Breast epithelium (tissue), 4 donors: ENCODE measurements around the gene ITGAE. TPM values are rescaled to one million over a fixed set of nuclear protein-coding genes. Genes with fewer than 3 reads are reported as not detected.
A peak's percentile ranks its signal among the peaks of the same experiment; 100 is the strongest.

Experiments
- DNase-seq, 2 donors: peaks; one replicate each; pipeline ENCODE4 v3.0.0-alpha.2; 2019; ENCODE audit warnings: low spot score in 2 of 2
- H3K27ac ChIP-seq, 2 donors: fragments of 200-600 bp; sonication (generic) in 1 of 2; one replicate each; pipeline ENCODE4 v1.5.1; 2016 to 2019; ENCODE audit warnings: mild to moderate bottlenecking in 1 of 2
- H3K27me3 ChIP-seq, 2 donors: fragments of 200-600 bp; sonication (generic) in 1 of 2; one replicate each; pipeline versions ENCODE4 v1.5.1 to v1.6.0; 2017 to 2019; ENCODE audit warnings: control low read depth in 1 of 2, mild to moderate bottlenecking in 1 of 2
- H3K36me3 ChIP-seq: fragments of 200-600 bp; one replicate; pipeline ENCODE4 v1.5.1; 2019
- H3K4me1 ChIP-seq, 2 donors: fragments of 200-600 bp; sonication (generic); one replicate each; pipeline ENCODE4 v1.5.1; 2016 to 2019; ENCODE audit warnings: control low read depth in 1 of 2
- H3K4me3 ChIP-seq, 3 donors: fragments of 200-600 bp; sonication (generic); 1 replicate in 2 of 3; 2 replicates in 1 of 3; pipeline ENCODE4 v1.5.1; 2016 to 2019; ENCODE audit warnings: mild to moderate bottlenecking in 3 of 3, moderate library complexity in 2 of 3
- H3K9me3 ChIP-seq, 2 donors: fragments of 200-600 bp; sonication (generic) in 1 of 2; one replicate each; pipeline ENCODE4 v1.5.1; 2016 to 2019; ENCODE audit warnings: control low read depth in 1 of 2
- POLR2A ChIP-seq: fragments of 450-650 bp; IDR thresholded peaks from one replicate; pipeline ENCODE4 v1.6.1; 2016; ENCODE audit warnings: antibody characterized with exemption, mild to moderate bottlenecking, moderate library complexity
- POLR2AphosphoS5 ChIP-seq, 3 donors: sonication (generic); formaldehyde crosslinking; IDR thresholded peaks; one replicate each; pipeline ENCODE4 v1.6.1; 2017; ENCODE audit warnings: antibody characterized with exemption in 3 of 3
- intact Hi-C: fragments of 100-400 bp; cut with DNase I; formaldehyde crosslinking; loops from one replicate; pipeline ENCODE4 v1.15.1; 2023; ENCODE audit warnings: low total_unique reads
- total RNA-seq, 3 donors: library from RNA; depleted of rRNA; stranded (reverse); fragments of >200 nt; gene quantifications; one replicate each; pipeline ENCODE4 v1.1.0, GENCODE V29; 2016
- TF ChIP-seq, protein P1 (sequence below), 3 donors: fragments of 450-650 bp; IDR thresholded peaks; one replicate each; pipeline ENCODE4 v1.5.1; 2016 to 2017; ENCODE audit warnings: antibody characterized with exemption in 3 of 3, mild to moderate bottlenecking in 3 of 3, moderate library complexity in 3 of 3

The ITGAE gene
- total RNA-seq, 3 donors from 2014 or later, result 26.5 to 31.2 (median 27.1) TPM

GRCh38 chr17:3827124-3827773 is 26.3 kb upstream of the ITGAE start:
- Histone ChIP-seq H3K36me3 (peaks cover 1% of the 10 kb centered on the region), H3K4me1 (no peaks in the 10 kb centered on the region), H3K9me3 (no peaks in the 10 kb centered on the region), H3K27me3 (no peaks in the 10 kb centered on the region), H3K4me3 (no peak overlapping the region), H3K27ac (no peak overlapping the region)
- no peak for TF ChIP-seq POLR2A
- TF ChIP-seq, protein P1, sequence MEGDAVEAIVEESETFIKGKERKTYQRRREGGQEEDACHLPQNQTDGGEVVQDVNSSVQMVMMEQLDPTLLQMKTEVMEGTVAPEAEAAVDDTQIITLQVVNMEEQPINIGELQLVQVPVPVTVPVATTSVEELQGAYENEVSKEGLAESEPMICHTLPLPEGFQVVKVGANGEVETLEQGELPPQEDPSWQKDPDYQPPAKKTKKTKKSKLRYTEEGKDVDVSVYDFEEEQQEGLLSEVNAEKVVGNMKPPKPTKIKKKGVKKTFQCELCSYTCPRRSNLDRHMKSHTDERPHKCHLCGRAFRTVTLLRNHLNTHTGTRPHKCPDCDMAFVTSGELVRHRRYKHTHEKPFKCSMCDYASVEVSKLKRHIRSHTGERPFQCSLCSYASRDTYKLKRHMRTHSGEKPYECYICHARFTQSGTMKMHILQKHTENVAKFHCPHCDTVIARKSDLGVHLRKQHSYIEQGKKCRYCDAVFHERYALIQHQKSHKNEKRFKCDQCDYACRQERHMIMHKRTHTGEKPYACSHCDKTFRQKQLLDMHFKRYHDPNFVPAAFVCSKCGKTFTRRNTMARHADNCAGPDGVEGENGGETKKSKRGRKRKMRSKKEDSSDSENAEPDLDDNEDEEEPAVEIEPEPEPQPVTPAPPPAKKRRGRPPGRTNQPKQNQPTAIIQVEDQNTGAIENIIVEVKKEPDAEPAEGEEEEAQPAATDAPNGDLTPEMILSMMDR (IDR thresholded peaks at IDR 0.05), result peak in 1 of 3 donors; percentile 33
- intact Hi-C loops, result loop anchor here (5.0 to 10.0 kb wide), 2 partner anchors 1608 to 1725 kb away; partner anchors contain the start of gene C1QBP
- no peak for DNase-seq

- no peaks in the 10 kb centered on the region for H3K4me1 ChIP-seq
- TF ChIP-seq POLR2AphosphoS5 (IDR thresholded peaks at IDR 0.05) (no peak), POLR2A (no peak)
- TF ChIP-seq, protein P1 (IDR thresholded peaks at IDR 0.05), result no peak
- H3K4me3 ChIP-seq, result no peak overlapping the region
- no peak overlapping the region for H3K27ac ChIP-seq
- intact Hi-C loops, result loop anchor here (5.0 to 10.0 kb wide), 2 partner anchors 1609 to 1724 kb away; partner anchors contain the start of gene C1QBP
- no peaks in the 10 kb centered on the region for H3K27me3 ChIP-seq
- H3K36me3 ChIP-seq, result peaks cover 8% of the 10 kb centered on the region
- no peaks in the 10 kb centered on the region for H3K9me3 ChIP-seq
- DNase-seq, result no peak
These were observed 25.2 kb upstream of the ITGAE start for GRCh38 chr17:3826191-3826590.

DNA sequence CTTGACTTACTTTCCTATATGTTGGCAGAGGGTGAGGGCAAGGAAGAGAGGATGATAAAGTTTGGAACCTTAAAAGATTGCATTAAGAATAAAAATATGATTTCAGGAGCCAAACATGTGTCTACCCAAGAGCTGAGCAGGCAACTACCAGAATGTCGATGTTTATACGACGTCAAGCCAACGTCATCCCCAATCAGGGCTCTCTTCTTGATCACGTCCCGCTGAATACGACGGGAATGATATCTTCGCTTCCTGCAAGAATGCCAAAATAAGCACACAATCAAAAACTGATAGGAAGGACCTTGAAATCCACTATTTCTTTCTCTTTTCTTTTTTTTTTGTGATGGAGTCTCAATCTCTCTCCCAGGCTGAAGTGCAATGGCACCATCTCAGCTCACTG is 20.1 kb upstream of the ITGAE start:
- TF ChIP-seq, protein P1 (IDR thresholded peaks at IDR 0.05), result no peak
- no peak for TF ChIP-seq POLR2A
- no peak for TF ChIP-seq POLR2AphosphoS5 (IDR thresholded peaks at IDR 0.05)
- Histone ChIP-seq H3K4me3 (no peak overlapping the region), H3K36me3 (peaks cover 15% of the 10 kb centered on the region), H3K27ac (no peak overlapping the region), H3K27me3 (no peaks in the 10 kb centered on the region), H3K4me1 (no peaks in the 10 kb centered on the region), H3K9me3 (no peaks in the 10 kb centered on the region)
- intact Hi-C loops, result loop anchor here (10.0 kb wide), 1 partner anchor 1614 kb away; the partner anchor contains the start of gene C1QBP
- no peak for DNase-seq

GRCh38 chr17:3818786-3819185 is 17.8 kb upstream of the ITGAE start:
- no peak overlapping the region for H3K4me3 ChIP-seq
- intact Hi-C loops, result no loop called here
- H3K36me3 ChIP-seq, result peaks cover 15% of the 10 kb centered on the region
- H3K4me1 ChIP-seq, result no peaks in the 10 kb centered on the region
- no peaks in the 10 kb centered on the region for H3K27me3 ChIP-seq
- no peaks in the 10 kb centered on the region for H3K9me3 ChIP-seq
- TF ChIP-seq POLR2A (no peak), POLR2AphosphoS5 (IDR thresholded peaks at IDR 0.05) (no peak)
- TF ChIP-seq, protein P1 (IDR thresholded peaks at IDR 0.05), result no peak
- no peak for DNase-seq
- no peak overlapping the region for H3K27ac ChIP-seq

DNA sequence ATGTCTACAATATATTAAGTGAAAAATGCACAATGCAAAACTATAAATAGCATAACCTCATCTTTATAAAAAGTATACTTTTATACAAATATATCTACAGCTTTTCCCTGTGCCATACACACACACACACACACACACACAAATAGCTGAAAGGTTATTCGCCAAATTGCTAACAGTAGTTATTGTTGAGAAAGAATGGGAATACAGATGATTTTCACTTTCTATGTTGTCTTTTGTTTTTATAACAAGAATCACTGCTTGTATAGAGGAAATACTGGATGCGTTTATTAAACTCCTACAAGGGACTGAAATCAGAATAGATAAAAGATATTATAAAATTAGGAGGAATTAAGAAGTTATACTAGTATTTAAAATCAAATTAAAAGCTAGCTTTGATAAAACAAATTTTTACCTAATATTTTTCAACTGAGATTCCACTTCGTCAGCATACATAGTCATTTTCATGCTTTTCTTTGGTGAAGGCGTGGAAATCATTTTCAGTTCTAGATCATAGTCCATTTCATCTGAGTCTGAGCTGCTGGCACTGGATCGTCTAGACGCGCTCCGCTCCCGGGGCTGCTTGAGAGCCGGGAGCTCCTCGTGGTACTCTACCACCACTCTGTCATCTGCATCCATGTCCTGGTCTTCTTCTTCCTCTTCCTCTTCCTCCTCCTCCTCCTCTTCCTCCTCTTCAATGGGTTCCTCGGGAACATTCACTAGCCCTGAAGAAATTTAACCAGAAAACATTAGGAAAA is 17.0 kb upstream of the ITGAE start:
- H3K9me3 ChIP-seq, result no peaks in the 10 kb centered on the region
- H3K36me3 ChIP-seq, result peaks cover 20% of the 10 kb centered on the region
- no peaks in the 10 kb centered on the region for H3K4me1 ChIP-seq
- TF ChIP-seq POLR2AphosphoS5 (IDR thresholded peaks at IDR 0.05), result no peak
- TF ChIP-seq, protein P1 (IDR thresholded peaks at IDR 0.05), result no peak
- no peak for TF ChIP-seq POLR2A
- intact Hi-C loops, result no loop called here
- H3K4me3 ChIP-seq, result no peak overlapping the region
- no peak overlapping the region for H3K27ac ChIP-seq
- no peak for DNase-seq
- H3K27me3 ChIP-seq, result no peaks in the 10 kb centered on the region
